ENCODE results near the gene P2RY2.

The P2RY2 gene

DNA sequence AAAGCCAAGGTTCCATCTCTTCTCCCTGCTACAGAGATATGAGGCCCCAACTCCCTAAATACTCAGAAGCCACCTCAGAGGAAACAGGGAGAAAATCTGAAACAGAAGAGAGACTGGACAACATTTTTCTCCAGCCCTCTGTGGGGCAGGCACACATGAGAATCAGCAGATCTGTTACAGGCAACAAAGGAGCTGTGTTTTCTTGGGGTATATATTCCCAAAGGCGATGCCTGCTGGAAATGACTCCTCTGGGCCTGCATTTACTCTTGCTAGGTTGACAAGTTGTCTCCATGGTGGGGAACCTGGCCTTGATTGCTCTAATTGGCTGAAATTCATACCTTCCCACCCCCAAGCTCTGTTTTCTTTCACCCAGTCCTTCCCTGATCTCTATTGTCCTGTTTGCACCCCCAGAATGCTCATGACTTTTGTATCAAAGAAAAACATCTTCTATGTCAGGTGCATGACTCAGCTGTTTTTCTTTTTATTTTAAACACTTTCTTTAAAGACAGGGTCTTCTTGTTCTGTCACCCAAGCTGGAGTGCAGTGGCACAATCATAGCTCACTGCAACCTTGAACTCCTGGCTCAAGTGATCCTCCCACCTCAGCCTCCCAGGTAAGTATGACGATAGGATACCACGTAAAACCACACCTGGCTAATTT lies 30.6 kb downstream of the P2RY2 start:
- no peak for DNase-seq

DNA sequence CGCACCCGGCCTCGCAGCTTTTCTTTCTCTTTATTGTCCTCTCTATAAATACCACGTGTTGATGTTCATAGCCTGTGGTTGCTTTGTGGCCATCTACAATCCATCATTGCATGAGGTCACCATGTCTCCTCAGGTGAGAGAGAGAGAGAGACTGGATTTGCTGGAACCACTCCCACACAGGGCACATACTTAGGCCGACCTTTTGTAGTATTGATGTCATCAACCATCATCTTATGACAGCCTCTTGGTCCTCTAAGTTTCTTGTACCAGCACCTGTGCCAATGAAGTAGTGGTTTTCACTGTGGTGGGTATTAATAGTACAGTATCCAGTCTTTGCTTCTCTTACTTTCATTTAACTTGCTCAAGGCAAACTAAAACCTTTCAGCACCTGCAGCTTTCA lies 31.2 kb downstream of the P2RY2 start:
- no peak for DNase-seq

DNA sequence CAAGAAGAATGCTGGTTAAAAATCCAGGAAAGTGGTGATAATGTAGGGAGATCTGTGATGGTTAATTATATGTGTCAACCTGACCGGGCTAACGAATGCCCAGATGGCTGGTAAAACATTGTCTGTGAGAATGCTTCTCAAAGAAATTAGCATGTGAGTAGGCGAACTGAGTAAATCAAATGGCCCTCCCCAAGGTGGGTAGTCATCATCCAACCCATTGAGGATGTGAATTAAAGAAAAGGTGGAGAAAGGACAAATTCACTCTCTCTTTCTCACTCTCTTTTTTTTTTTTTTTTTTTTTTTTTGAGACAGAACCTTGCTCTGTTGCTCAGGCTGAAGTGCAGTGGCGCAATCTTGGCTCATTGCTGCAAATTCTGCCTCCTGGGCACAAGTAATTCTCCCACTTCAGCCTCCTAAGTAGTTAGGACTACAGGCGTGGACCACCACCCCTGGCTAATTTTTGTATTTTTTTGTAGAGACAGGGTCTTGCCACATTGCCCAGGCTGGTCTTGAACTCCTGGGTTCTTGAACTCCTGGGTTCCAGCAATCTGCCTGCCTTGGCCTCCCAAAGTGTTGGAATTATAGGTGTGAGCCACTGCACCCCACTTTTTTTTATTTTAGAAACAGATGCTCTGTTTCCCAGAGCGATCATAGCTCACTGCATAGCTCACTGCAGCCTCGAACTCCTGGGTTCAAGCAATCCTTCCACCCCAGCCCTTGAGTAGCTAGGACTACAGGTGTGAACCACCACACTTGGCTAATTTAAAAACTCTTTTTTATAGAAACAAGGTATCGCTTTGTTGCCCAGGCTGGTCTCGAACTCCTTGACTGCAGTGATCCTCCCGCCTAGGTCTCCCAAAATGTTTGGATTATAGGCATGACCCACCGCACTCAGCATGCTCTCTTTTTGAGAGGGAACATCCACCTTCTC lies 32.0 kb downstream of the P2RY2 start:
- no peak for DNase-seq

DNA sequence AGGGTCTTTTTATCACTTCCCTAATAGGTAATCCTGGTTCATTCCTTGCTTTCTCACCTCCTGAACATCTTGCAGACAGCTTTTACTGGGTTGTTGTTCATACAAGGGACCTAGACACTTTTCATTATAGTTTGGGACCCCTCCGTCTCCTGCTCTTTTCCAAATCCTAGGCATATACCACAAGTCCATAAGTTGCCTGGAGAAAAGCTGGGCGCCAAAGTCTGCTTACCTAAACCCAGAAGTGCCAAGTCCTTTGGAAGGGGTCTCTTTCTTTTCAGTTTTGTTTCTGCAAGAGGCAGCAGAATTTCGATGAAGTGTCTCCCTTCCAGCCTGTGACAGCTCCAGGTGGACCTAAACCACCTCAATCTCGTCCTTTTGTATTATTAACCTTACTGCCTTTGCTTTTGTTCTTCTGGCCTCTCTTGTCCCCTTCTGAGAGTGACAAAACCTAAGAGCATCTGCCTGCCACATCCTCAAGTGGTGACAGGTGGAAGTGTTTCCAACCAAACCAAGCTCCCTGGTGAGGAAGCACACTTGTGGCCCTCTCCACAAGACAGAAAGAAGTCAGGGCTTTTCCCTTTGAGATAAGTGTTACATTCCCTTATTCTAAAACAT lies 34.6 kb downstream of the P2RY2 start:
- DNase-seq, result no peak

DNA sequence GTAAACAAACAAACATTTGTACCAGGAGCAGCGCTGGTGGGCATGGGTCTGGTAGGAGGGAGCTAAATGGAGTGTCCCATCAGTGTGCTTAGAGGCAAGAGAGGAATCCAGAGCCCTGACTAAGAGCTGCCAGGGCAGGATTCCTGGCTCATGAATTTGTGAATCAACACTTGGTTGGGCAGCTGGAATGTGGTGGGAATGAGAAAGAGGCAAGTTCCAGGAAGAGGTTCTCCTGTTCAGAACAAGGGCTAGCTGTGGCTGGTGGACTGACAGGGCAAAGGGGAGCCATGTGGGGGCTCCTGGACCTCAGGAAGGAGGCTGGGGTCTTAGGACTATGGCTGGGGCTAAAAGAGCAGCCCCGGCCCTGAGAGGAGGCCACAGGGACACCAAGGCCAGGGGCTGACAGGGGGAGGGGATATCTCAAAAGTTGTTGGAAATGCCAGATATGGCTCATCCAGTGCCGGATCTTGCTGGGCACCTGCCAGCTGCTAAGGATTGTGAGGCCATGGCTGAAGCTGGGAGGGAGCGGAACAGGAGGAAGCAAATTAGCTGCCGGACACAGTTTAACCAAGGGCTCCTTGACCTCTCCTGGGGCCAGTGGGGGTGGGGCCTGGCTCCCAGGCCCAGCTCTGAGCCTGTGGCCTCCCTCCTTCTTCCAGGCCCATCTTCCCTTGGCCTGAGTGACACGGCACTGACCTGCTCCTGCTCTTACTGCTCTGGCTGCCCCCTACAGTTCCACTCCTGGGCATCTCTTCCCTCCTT lies 39.4 kb downstream of the P2RY2 start:
- no peak for DNase-seq

DNA sequence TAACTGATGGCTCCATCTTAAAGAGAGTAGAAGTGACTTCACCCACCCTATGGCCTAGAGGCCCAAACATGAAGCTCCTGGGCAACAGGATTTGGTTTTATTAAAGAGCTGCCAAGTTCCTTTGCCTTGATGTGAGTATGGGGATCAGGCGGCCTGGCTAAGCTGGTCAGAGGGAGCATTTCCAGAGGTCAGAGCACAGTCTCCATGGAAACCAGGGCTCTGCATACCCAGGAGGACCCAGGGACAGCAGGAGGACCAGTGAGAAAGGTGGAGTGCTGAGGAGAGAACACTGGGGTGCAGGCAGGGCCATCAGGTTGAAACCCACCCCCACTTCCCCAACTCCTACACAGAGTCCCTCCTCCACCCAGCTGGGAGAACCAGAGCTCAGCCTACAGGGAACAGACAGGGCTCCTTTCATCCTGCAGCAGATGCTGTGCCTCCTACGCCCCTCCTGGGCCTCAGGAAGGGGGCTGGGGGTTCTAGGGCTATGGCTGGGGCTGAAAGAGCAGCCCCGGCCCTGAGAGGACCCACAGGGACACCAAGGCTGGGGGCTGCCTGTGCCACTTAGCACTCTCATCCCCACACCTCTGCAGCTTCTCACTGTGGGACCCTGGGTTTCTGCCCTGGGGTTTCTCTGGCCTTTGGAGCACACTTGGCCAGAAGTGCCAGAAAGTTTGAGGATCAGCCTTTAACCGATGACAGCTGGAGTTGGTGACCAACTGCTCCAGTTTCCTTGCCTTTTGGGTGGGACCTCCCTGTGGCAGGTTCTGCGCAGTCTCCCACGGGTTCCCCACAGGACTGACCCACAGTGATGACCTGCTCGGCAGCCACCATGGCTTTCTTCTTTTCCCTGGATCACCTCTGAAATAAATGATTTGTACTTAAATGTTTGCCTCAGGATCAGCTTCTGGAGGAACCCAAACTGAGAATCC lies 40.3 kb downstream of the P2RY2 start:
- DNase-seq, result no peak

DNA sequence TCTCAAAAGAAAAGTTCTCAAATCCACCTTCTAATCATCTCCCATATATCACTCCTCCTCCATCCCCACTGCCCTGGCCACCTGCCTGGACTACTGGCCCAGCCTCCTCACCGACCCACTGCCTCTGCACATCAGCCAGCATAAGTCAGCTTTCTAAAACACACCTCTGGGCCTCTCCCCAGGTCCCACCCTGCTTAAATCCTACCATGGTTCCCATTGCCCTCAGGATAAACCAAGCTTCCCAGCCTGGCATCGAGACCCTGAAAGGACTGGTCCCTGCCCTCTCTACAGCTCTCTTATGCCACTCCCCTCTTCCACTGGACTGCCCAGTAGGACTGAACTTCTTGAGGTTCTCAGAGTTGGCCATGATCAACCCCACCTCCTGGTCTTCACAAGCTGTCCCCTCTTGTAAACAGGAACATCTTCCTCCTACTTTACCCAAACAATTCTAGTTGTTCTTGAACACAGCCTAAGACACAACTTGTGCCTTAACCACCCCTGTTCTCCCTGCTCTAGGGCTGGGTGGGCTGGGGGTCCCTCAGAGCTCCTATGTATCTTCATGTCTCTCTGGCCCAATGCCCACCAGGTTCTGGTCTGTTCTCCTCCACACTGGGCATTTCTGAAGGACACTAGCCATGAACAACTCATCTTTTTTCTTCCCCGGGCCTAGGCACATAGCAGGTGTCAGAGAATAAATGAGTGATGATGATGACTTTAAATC lies 41.5 kb downstream of the P2RY2 start:
- DNase-seq, result no peak

DNA sequence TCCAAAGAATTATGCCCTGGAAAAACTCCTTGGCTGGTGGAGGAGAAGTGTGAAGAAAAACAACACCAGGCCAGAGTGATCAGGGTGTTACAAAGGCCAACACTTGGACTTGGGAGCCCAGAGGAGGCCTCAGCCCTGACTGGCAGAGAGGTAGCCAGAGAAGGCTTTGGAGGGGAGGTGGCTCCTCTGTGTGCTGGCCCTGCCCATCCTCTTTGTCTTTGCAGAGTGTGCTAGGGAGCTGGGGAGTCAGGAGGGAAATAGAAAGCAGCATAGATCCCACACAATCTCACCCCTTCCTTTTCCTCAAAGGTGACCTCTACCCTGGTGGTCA lies 42.0 kb downstream of the P2RY2 start:
- no peak for DNase-seq

DNA sequence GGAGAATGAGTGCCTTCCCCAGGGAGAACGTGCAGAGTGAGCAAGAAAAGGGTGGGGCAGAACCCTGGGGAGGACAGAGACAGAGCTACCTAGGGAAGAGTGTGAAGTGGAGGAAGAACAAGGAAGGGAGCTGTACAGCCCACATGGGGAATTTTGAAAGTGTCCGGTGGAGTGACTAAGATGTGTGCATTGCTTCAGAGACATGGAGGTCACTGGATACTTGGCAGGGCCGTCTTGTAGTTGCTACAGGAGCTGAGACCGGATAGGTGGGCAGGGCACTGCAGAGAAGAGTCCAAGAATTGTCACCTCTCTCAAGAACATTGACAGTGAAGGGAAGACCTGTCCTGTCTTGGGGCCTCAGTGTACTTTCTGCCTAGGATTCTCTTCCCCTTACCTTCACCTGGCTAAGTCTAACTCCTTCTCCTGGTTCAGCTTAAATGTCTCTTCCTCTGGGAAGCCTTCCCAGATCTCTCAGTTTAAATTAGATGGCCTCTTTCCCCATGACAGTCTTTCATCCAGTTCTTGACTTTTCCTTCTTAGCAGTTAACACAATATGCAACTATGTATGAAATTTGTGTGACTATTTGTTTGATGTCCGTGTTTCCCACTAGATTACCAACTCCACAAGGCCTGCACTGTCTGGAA lies 44.9 kb downstream of the P2RY2 start:
- peak; percentile 66 for DNase-seq

DNA sequence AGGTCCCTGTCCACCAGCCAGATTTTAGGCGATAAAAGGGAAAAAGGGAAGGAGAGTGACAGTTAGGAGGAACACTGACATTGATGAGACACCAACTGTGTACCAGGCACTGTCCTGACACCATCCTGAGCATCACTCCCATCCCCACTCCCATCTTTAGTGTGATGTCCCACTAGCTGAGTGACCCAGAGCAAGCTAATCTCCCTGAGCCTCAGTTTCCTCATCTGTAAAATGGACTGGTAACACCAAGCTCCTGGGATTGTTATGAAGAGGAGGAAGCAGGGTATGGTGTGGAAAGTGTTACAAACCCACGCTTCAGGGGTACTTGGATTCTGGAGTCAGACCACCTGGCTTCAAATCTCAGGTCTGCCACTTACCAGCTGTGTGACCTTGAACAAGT lies 45.6 kb downstream of the P2RY2 start:
- no peak for DNase-seq

DNA sequence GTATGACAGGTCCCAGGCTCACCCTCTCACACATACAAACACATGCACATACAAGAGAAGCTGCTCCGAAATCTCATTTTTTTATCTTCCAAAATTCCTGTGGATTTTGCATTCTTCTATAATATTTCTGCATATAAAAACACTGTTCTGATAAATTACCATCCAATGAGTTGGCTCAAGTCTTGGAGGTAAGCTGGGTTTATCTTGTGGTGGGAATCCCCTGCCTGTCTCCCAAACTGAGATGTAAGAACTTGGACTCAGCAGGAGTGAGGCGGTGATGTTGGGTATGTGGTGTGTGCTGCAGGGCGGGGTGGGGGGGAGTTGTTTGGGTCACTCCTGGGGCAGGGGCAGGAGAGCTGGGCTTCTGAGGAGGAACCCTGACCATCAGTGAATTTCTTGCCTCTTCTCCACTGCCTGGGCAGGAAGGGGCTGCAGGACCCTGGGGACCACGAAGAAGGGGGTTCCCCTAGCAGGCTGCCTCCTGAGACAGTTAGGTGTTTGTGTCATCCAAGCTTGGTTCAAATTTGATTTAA lies 47.3 kb downstream of the P2RY2 start:
- no peak for DNase-seq

DNA sequence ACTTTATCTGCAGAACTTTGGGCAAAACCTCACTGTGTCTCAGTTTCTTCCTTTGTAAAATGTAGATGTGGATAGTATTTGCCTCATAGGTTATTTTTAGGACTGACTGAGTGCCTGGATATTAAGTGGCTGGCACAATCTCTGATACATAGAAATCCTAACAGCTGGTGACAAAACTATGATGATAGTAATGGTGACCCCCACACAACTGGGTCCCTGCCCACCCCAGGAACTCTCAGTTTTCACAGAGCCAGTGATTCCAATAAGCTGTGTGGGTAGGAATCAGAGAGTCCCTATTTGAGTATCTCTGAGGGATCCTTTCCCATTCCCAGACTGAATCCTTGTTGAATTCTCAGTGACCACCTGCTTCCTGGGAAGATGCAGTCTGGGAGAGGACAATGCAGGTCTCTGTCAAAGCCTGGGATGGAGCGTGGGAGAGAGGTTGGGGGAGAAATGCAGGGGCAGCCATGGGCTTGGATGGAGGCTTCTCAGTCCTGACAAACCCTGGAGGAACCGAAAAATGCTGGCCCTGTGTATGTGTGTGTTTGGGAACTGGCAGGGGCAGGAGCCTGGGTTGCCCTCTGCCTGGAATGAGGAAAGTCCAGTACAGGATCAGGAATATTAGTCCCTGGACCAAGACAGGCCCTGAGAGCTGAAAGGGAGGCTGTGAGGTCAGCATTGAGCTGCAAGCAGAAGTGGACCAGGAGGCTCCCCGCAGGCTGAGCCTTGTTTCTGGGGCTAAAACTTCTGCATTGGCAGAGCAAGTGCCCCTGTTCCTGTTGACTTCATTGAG lies 48.0 kb downstream of the P2RY2 start:
- no peak for DNase-seq

DNA sequence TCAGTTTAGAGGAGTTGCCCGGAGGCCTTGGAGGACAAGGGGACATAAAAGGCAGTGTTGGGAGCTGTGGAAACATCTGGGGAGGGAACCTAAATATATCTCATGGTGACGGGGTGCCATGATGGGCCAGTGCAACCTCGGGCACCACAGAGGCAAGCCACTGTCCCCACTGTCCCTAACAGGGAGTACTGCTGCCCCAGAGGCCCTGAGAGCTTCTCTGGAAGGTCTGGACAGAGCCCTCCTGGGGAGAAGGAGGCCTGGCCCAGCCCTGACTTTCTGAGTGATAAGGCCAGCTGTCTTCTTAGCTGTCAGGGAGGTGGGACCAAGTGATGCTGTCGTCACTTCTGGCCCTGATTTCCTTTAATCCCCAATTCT lies 48.6 kb downstream of the P2RY2 start:
- no peak for DNase-seq

DNA sequence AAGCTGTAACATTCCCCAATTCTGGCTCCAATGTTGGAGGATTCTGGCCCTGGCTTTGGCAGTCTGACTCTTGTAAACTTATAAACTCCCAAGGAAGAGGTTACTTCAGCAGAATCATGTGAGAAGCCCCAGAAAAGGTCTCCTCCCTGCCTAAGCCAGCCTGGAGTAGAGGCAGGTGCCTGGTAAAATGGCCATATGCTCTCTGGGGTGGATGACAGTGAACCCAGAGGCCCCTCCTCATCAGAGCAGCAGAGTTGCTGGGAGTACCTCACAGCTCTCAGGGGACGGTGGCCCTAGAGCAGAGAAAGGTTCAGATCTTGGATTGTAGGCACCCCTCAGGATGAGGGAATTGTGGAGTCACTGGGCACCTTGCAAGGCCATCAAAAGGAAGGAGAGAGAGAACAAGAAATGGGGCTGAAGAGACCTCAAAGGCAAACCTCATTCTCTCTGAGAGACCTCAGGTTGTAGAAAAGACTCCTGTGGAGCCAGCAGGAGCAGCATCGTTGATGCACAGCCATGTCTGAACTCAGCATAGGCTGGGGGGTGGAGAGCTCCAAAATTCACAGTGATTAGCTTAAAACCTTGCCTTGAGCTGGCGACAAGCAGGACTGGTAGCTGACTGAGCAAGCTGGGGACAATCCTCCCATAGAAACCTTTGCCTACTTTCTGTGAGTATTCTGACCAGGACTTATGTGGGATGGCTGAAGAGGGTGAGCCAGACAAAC lies 49.2 kb downstream of the P2RY2 start:
- DNase-seq, result no peak

DNA sequence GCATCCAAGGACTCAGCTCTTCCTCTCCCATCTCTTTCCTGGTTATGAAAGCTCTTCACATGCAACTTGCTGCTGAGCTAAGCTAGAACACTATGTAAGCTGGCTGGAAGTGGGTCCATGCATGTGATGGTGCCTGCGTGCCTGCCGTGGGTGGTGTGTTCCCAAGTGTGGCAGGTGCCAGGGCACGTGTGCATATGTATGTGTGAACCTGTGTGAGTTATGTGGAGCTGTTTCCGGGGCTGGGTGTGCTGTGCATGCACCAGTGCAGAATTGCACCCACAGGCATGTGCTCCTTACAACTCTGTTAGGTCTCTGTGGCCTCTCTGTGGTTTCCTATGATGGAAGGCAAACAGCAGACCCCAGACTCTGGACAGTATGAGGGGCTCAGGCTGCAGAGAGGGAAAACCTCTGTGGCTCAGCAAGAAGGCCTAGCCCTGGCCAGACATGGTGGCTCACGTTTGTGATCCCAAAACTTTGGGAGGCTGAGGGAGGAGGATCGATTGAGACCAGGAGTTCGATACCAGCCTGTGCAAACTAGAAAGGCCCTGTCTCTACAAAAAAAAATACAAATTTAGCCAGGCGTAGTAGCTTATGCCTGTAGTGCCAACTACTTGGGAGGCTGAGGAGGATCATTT lies 49.9 kb downstream of the P2RY2 start:
- DNase-seq, result no peak

DNA sequence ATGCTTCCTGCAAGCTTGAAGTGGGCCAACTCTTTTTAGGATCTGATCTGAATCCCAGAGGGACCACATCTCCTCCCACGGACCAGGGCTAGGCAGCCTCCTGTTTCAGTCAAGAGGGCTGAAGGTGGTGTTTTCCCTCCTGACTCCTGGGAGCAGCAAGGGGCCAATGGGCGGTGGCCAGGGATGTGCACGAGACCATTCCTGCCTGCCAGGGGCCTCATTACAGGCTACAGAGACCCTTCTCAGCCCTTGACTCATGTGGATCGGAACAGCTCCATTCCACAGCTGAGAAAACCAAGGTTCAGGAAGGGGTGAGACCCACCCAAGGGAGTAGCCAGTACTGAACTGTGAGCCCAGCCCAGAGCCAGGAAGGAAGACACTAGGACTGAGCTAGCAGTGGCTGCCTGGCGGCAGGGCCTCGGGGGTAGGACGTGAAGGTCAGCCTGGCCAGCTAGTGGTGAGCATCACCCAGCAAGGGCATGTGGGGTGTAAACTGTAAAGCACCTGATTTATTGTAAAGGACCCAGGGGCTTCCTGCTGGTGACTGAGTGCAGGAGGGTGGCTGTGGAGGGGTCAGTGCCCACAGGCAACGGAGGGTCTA lies 50.7 kb downstream of the P2RY2 start:
- no peak for DNase-seq

DNA sequence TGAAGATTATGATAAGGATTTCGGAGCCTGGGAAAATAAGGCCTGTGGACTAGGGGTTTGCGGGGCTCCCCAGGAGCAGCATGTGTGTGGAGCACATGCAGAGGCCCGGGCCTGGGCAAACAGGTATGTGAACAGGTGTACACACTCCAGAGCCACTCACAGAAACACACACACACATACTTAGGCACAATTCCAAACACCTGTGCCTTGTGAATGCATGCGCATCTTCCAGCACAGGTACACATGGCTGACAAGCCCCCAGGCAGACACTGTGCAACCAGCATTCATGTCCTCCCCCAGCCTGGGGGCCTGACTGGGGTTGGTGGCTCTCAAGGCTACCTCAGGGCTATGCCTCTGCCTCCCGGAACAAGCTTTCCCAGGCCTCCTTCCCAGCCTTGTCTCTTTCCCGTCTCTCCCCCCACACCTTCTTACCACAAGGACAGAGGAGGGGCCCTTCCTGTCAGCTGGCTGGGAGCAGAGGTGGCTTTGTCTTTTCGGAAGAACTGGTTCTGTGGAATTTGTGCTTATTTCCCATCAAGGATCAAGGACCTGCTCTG lies 51.5 kb downstream of the P2RY2 start:
- no peak for DNase-seq
